Uterus (tissue), 4 donors: ENCODE measurements around the gene ACAP3. TPM values are rescaled to one million over a fixed set of nuclear protein-coding genes. Genes with fewer than 3 reads are reported as not detected.
A peak's percentile ranks its signal among the peaks of the same experiment; 100 is the strongest.
"Not testable (repeated sequence)": the region's sequence is repeated elsewhere in the genome, so short reads cannot be mapped to it uniquely, and the experiment has no call there.

Experiments
- DNase-seq, 2 donors: peaks; one replicate each; pipeline ENCODE4 v3.0.0-alpha.2; 2019 to 2020
- H3K27ac ChIP-seq, 2 donors: fragments of 200-600 bp; sonication (generic); 1 replicate in 1 of 2; 2 replicates in 1 of 2; pipeline ENCODE4 v1.5.1; 2016 to 2018
- H3K27me3 ChIP-seq, 2 donors: fragments of 200-600 bp; sonication (generic); one replicate each; pipeline ENCODE4 v1.5.1; 2018 to 2019; ENCODE audit warnings: control low read depth in 1 of 2
- H3K36me3 ChIP-seq, 2 donors: fragments of 200-600 bp; sonication (generic); one replicate each; pipeline ENCODE4 v1.5.1; 2019; ENCODE audit warnings: control low read depth in 1 of 2
- H3K4me1 ChIP-seq, 2 donors: fragments of 200-600 bp; sonication (generic); one replicate each; pipeline ENCODE4 v1.5.1; 2018 to 2019; ENCODE audit warnings: control low read depth in 1 of 2
- H3K4me3 ChIP-seq, 2 donors: fragments of 200-600 bp; sonication (generic); 1 replicate in 1 of 2; 2 replicates in 1 of 2; pipeline ENCODE4 v1.5.1; 2018 to 2019; ENCODE audit warnings: mild to moderate bottlenecking in 1 of 2
- H3K9me3 ChIP-seq, 2 donors: fragments of 200-600 bp; sonication (generic); one replicate each; pipeline ENCODE4 v1.5.1; 2019; ENCODE audit warnings: control low read depth in 1 of 2
- CTCF ChIP-seq, 4 experiments: fragments of 200-600 bp in 2 of 4; fragments of 450-650 bp in 2 of 4; sonication (generic) in 2 of 4; IDR thresholded peaks; one replicate each; pipeline ENCODE4 v1.5.1; 2016 to 2019; ENCODE audit warnings: antibody characterized with exemption in 4 of 4, mild to moderate bottlenecking in 2 of 4, moderate library complexity in 1 of 4
- POLR2A ChIP-seq, 2 donors: fragments of 450-650 bp; IDR thresholded peaks; one replicate each; pipeline ENCODE4 v1.6.1; 2016; ENCODE audit warnings: antibody characterized with exemption in 2 of 2, mild to moderate bottlenecking in 1 of 2, moderate library complexity in 1 of 2
- intact Hi-C: fragments of 100-400 bp; cut with DNase I; formaldehyde crosslinking; loops from one replicate; pipeline ENCODE4 v1.15.1; 2023; ENCODE audit warnings: low total_unique reads
- total RNA-seq, 4 donors: library from RNA; depleted of rRNA in 3 of 4; stranded (reverse); fragments of >200 nt in 3 of 4; gene quantifications; one replicate each; pipeline versions ENCODE4 v1.1.0 to v1.2.4, GENCODE V29; 2014 to 2023
- donor health status: DM: yes; HTN: yes; CAD: no.

Gene ACAP3
- total RNA-seq, 4 donors from 2014 or later, result 11.2 to 98.5 (median 44.0) TPM

GRCh38 chr1:1319646-1319941 is 11.9 kb upstream of the ACAP3 start:
- peaks cover 28 to 48% of the 10 kb centered on the region in 2 donors for H3K4me1 ChIP-seq
- no peaks in the 10 kb centered on the region for H3K9me3 ChIP-seq
- no peaks in the 10 kb centered on the region for H3K27me3 ChIP-seq
- H3K4me3 ChIP-seq, result no peak overlapping the region
- DNase-seq, result no peak
- H3K27ac ChIP-seq, result peak overlapping the region; percentile 91 to 96
- no peaks in the 10 kb centered on the region for H3K36me3 ChIP-seq
- TF ChIP-seq CTCF (IDR thresholded peaks at IDR 0.05) (no peak), POLR2A (IDR thresholded peaks at IDR 0.05) (no peak)
- intact Hi-C loops, result no loop called here

GRCh38 chr1:1318777-1319645 is 11.3 kb upstream of the ACAP3 start:
- H3K4me3 ChIP-seq, result no peak overlapping the region
- H3K36me3 ChIP-seq, result no peaks in the 10 kb centered on the region
- H3K27me3 ChIP-seq, result no peaks in the 10 kb centered on the region
- no peaks in the 10 kb centered on the region for H3K9me3 ChIP-seq
- DNase-seq, result no peak
- intact Hi-C loops, result no loop called here
- TF ChIP-seq POLR2A (IDR thresholded peaks at IDR 0.05), result no peak
- TF ChIP-seq CTCF (IDR thresholded peaks at IDR 0.05), result no peak
- H3K27ac ChIP-seq, result peak overlapping the region; percentile 91 to 96
- peaks cover 28 to 48% of the 10 kb centered on the region in 2 donors for H3K4me1 ChIP-seq

GRCh38 chr1:1318131-1318652 is 10.5 kb upstream of the ACAP3 start:
- peak; percentile 95 to 97 for DNase-seq
- Histone ChIP-seq H3K27me3 (no peaks in the 10 kb centered on the region), H3K4me1 (peaks cover 26 to 44% of the 10 kb centered on the region in 2 donors), H3K27ac (peak overlapping the region; percentile 91 to 96), H3K4me3 (peak overlapping the region; percentile 1 to 9), H3K9me3 (no peaks in the 10 kb centered on the region), H3K36me3 (no peaks in the 10 kb centered on the region)
- intact Hi-C loops, result no loop called here
- TF ChIP-seq CTCF (IDR thresholded peaks at IDR 0.05) (no peak), POLR2A (IDR thresholded peaks at IDR 0.05) (no peak)

GRCh38 chr1:1317420-1317819 is 9.7 kb upstream of the ACAP3 start:
- no peak for DNase-seq

GRCh38 chr1:1316199-1316598 is 8.5 kb upstream of the ACAP3 start:
- peak overlapping the region; percentile 91 to 96 for H3K27ac ChIP-seq
- intact Hi-C loops, H3K36me3 ChIP-seq: not testable (repeated sequence)

More at GRCh38 chr1:1317420-1317819, 9.7 kb upstream of the ACAP3 start:
- no peaks in the 10 kb centered on the region for H3K27me3 ChIP-seq
- intact Hi-C loops, result no loop called here
- H3K36me3 ChIP-seq, result no peaks in the 10 kb centered on the region
- no peaks in the 10 kb centered on the region for H3K9me3 ChIP-seq
- peaks cover 21 to 36% of the 10 kb centered on the region in 2 donors for H3K4me1 ChIP-seq
- H3K4me3 ChIP-seq, result peak overlapping the region in 1 of 2 donors; percentile 1
- no peak for TF ChIP-seq CTCF (IDR thresholded peaks at IDR 0.05)
- no peak for TF ChIP-seq POLR2A (IDR thresholded peaks at IDR 0.05)
- peak overlapping the region; percentile 91 to 96 for H3K27ac ChIP-seq

More at GRCh38 chr1:1316199-1316598, 8.5 kb upstream of the ACAP3 start:
- H3K4me1 ChIP-seq, result peaks cover 21 to 26% of the 10 kb centered on the region in 2 donors
- H3K27me3 ChIP-seq, H3K4me3 ChIP-seq, DNase-seq, H3K9me3 ChIP-seq: not testable (repeated sequence)
